Measurements from ENCODE around the gene MARCKS.

Gene MARCKS

DNA sequence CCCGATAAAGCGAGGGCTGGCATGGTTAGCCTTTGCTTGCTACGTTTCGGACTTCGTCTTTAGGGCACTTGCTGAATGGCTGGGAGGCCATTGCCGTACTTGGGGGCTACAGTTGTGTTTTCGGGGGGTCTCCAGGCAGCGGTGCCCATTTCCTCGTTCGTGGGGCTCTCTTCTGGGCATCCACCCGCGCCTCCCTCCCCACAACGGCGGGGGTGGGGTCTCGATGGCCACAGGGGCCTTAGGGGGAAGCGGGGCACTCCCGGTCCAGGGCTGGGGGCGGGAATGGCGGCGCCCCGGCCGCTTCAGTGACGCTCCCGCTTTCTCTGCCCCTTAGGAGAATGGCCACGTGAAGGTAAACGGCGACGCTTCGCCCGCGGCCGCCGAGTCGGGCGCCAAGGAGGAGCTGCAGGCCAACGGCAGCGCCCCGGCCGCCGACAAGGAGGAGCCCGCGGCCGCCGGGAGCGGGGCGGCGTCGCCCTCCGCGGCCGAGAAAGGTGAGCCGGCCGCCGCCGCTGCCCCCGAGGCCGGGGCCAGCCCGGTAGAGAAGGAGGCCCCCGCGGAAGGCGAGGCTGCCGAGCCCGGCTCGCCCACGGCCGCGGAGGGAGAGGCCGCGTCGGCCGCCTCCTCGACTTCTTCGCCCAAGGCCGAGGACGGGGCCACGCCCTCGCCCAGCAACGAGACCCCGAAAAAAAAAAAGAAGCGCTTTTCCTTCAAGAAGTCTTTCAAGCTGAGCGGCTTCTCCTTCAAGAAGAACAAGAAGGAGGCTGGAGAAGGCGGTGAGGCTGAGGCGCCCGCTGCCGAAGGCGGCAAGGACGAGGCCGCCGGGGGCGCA is 2.4 kb downstream of the MARCKS start:
- ATAC-seq: no peak
- H3K27me3 Mint-ChIP-seq: no peaks in the 10 kb centered on the region
- peaks cover 26% of the 10 kb centered on the region for H3K36me3 Mint-ChIP-seq
- H3K4me3 Mint-ChIP-seq: no peak overlapping the region
- no peak overlapping the region for H3K27ac Mint-ChIP-seq
- peaks cover 19% of the 10 kb centered on the region for H3K4me1 Mint-ChIP-seq
- no peaks in the 10 kb centered on the region for H3K9me3 Mint-ChIP-seq

DNA sequence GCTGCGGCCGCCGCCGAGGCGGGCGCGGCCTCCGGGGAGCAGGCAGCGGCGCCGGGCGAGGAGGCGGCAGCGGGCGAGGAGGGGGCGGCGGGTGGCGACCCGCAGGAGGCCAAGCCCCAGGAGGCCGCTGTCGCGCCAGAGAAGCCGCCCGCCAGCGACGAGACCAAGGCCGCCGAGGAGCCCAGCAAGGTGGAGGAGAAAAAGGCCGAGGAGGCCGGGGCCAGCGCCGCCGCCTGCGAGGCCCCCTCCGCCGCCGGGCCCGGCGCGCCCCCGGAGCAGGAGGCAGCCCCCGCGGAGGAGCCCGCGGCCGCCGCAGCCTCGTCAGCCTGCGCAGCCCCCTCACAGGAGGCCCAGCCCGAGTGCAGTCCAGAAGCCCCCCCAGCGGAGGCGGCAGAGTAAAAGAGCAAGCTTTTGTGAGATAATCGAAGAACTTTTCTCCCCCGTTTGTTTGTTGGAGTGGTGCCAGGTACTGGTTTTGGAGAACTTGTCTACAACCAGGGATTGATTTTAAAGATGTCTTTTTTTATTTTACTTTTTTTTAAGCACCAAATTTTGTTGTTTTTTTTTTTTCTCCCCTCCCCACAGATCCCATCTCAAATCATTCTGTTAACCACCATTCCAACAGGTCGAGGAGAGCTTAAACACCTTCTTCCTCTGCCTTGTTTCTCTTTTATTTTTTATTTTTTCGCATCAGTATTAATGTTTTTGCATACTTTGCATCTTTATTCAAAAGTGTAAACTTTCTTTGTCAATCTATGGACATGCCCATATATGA is 3.2 kb downstream of the MARCKS start:
- peaks cover 26% of the 10 kb centered on the region for H3K36me3 Mint-ChIP-seq
- no peak for ATAC-seq
- H3K4me1 Mint-ChIP-seq: peaks cover 19% of the 10 kb centered on the region
- peak overlapping the region; percentile 61 for H3K27ac Mint-ChIP-seq
- no peaks in the 10 kb centered on the region for H3K9me3 Mint-ChIP-seq
- no peaks in the 10 kb centered on the region for H3K27me3 Mint-ChIP-seq
- peak overlapping the region; percentile 71 for H3K4me3 Mint-ChIP-seq

DNA sequence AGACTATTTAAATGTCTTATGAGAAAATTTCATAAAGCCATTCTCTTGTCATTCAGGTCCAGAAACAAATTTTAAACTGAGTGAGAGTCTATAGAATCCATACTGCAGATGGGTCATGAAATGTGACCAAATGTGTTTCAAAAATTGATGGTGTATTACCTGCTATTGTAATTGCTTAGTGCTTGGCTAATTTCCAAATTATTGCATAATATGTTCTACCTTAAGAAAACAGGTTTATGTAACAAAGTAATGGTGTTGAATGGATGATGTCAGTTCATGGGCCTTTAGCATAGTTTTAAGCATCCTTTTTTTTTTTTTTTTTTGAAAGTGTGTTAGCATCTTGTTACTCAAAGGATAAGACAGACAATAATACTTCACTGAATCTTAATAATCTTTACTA is 5.0 kb downstream of the MARCKS start:
- no peaks in the 10 kb centered on the region for H3K27me3 Mint-ChIP-seq
- ATAC-seq: no peak
- peaks cover 26% of the 10 kb centered on the region for H3K36me3 Mint-ChIP-seq
- H3K9me3 Mint-ChIP-seq: no peaks in the 10 kb centered on the region
- no peak overlapping the region for H3K4me3 Mint-ChIP-seq
- peaks cover 19% of the 10 kb centered on the region for H3K4me1 Mint-ChIP-seq
- H3K27ac Mint-ChIP-seq: no peak overlapping the region

DNA sequence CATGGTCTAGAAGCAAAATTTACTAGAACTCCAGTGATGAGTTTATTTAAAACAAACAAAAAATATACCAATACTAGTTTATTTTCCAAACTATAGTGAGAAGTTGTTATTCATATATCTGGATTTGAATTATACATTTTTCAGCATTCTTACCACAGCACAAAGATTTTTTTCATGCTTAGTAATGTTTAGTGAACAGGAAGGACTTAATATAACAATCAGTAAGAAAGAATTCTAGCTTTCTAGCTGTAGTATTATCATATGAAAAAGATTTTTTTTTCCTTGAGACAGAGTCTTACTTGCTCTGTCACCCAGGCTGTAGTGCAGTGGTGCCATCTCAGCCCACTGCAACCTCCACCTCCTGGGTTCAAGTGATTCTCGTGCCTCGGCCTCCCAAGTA is 13.8 kb downstream of the MARCKS start:
- no peaks in the 10 kb centered on the region for H3K9me3 Mint-ChIP-seq
- H3K27me3 Mint-ChIP-seq: no peaks in the 10 kb centered on the region
- ATAC-seq: no peak
- no peak overlapping the region for H3K4me3 Mint-ChIP-seq
- no peaks in the 10 kb centered on the region for H3K36me3 Mint-ChIP-seq
- peaks cover 9% of the 10 kb centered on the region for H3K4me1 Mint-ChIP-seq
- no peak overlapping the region for H3K27ac Mint-ChIP-seq

DNA sequence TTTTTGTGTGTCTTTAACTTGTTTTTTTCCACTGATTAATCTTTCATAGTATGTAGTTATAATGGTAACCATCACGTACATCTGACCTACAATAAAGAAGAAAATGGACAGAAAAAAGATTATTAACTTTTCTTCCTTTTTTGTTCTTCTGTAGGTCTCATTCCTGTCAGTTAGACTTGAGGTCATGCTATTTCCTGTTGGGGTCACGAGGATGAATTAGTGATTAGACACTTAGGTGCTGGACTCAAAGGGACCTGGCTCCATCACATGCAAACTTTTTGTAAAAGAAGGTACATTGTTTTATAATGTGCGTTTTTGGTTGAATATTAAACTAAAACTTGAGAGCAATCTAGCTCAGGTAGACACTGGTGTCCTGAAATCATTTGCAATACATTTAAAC is 14.8 kb downstream of the MARCKS start:
- no peak for ATAC-seq
- Mint-ChIP-seq H3K27me3 (no peaks in the 10 kb centered on the region), H3K9me3 (no peaks in the 10 kb centered on the region), H3K4me1 (peaks cover 9% of the 10 kb centered on the region), H3K4me3 (peak overlapping the region; percentile 15), H3K27ac (no peak overlapping the region), H3K36me3 (no peaks in the 10 kb centered on the region)

DNA sequence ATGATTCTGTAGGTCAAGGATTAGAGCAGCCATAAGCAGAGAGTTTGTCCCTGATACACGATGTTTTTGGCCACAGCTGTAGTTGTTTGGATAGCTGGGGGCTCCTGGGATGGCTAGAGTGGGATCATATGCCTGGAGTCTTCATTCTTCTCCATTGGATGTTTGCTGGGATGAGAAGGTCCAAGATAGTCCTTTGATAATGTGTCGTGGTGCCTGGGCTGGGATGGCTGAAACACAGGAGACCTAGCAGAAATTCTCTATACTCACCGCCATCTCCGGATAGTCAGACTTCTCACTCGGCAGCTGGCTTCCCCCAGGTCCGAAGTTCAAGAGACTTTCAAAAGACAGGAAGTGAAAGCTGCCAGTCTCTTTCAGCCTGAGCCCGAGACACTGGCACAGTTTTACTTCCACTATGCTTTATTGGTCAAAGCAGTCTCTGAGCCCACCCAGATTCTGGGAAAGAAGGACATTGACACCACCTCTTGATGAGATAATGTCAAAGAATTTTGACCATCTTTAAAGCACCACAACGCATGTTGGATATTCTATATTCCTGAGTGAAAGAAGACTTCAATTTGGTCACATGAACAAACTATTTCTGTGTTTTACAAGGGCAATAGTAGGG is 16.0 kb downstream of the MARCKS start:
- no peaks in the 10 kb centered on the region for H3K9me3 Mint-ChIP-seq
- peak overlapping the region; percentile 89 for H3K4me3 Mint-ChIP-seq
- H3K4me1 Mint-ChIP-seq: peaks cover 9% of the 10 kb centered on the region
- no peaks in the 10 kb centered on the region for H3K36me3 Mint-ChIP-seq
- ATAC-seq: peak; percentile 94
- H3K27me3 Mint-ChIP-seq: no peaks in the 10 kb centered on the region
- peak overlapping the region; percentile 88 for H3K27ac Mint-ChIP-seq

DNA sequence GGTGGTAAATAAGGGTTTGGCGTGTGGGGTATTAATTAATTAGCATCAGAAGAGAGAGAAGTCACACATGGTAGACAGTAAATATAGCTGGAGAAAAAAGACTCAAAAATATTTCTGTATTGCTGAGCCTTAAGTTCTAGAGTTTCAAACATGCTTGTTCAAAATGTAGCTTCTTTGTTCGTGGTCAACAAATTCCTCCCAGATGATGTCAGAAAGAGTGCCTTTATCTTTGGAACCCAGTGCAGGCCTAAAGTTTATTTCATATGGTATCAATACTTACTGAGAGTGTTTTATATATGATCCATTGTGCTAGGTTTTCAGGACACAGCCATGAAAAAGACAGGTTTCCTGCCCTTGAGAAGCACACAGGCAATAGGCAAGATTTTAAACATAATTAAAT is 18.3 kb downstream of the MARCKS start:
- Mint-ChIP-seq H3K4me1 (peaks cover 14% of the 10 kb centered on the region), H3K27ac (no peak overlapping the region), H3K4me3 (no peak overlapping the region), H3K27me3 (no peaks in the 10 kb centered on the region), H3K36me3 (no peaks in the 10 kb centered on the region), H3K9me3 (no peaks in the 10 kb centered on the region)
- ATAC-seq: no peak

DNA sequence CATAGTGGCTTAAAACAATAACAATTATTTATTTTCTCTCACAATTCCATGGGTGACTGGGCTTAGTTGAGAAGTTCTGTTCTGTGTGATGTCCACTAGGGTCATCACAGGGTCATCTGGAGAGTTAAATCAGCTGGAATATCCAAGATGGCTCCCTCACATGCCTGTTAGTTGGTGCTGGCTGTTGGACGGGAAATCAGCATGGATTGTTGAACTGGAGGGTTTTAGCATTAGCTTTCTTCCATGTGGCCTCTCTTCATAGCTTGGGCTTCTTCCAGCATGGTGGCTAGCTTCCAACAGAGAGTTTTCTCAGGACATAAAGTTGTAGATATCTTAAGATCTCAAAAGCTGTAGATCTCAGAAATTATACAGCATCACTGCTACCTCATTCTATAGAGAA is 19.6 kb downstream of the MARCKS start:
- Mint-ChIP-seq H3K4me3 (no peak overlapping the region), H3K9me3 (no peaks in the 10 kb centered on the region), H3K27me3 (no peaks in the 10 kb centered on the region), H3K36me3 (no peaks in the 10 kb centered on the region), H3K4me1 (peaks cover 14% of the 10 kb centered on the region), H3K27ac (no peak overlapping the region)
- no peak for ATAC-seq

DNA sequence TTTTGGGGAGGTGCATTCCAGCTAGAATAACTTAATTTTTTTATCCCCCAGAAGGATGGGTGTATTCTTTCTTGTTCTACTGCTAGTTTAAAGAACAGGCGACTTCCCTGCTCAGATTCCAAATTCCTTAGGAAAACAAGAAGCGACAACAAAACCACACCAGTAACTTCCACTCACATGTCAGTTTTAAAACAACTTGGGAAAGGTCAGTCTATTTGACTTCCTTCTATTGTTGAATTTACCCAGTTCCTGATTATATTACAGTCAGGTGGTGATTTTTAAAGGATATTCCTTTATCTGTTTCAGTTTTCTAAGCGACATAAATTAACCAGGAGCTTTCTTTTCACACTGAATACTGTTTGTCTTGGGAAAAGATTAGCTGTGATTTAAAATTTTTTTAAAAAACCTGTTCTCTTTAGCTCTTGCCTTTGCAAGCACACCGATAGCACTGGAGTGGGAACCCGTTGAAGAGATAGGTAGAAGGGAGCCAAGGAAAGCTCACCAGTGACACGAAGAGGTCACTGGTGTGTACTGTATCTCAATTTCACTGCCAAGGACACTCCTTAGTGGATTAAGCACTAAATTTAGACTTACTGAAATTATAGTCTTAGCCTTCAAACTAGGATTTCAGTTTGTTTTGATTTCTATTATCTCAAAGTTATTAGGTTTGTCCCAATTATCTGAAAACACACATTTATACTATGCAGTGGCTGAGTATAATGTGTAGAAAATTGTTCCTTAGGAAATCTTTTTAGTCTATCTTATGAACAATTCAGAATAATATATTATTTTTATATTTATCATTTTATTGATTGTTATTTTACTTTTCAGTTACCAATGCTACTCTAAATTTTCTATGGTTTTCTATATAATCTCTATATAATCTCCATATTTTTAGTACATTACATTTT is 22.3 kb downstream of the MARCKS start:
- no peaks in the 10 kb centered on the region for H3K36me3 Mint-ChIP-seq
- peaks cover 6% of the 10 kb centered on the region for H3K4me1 Mint-ChIP-seq
- H3K27me3 Mint-ChIP-seq: no peaks in the 10 kb centered on the region
- H3K4me3 Mint-ChIP-seq: no peak overlapping the region
- H3K27ac Mint-ChIP-seq: no peak overlapping the region
- no peaks in the 10 kb centered on the region for H3K9me3 Mint-ChIP-seq
- peak; percentile 94 for ATAC-seq

DNA sequence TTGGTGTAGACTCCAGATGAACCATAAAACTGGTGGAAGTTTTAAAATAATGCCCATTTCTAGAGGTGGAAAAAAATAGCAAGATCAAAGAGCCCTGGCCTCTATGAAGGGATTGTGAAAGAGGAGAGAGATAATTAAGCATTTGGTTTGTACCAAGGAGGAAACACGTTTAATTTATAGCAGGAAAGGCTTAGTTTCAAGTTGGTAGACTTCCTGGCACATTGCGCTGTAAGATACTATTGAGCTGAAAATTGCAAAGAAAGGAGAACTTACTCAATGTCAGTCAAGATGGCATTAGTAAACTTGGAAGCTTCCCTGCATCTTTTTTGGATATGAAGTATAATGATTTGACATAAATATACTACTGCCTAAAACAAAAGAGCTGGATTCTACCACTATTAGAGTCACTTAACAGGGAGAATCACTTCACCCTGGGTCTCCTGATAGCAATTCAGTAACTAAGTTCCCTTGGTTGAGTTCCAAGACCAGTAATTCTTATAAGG is 24.4 kb downstream of the MARCKS start:
- Mint-ChIP-seq H3K4me1 (peaks cover 6% of the 10 kb centered on the region), H3K27me3 (no peaks in the 10 kb centered on the region), H3K36me3 (no peaks in the 10 kb centered on the region), H3K27ac (no peak overlapping the region), H3K9me3 (no peaks in the 10 kb centered on the region), H3K4me3 (no peak overlapping the region)
- no peak for ATAC-seq

DNA sequence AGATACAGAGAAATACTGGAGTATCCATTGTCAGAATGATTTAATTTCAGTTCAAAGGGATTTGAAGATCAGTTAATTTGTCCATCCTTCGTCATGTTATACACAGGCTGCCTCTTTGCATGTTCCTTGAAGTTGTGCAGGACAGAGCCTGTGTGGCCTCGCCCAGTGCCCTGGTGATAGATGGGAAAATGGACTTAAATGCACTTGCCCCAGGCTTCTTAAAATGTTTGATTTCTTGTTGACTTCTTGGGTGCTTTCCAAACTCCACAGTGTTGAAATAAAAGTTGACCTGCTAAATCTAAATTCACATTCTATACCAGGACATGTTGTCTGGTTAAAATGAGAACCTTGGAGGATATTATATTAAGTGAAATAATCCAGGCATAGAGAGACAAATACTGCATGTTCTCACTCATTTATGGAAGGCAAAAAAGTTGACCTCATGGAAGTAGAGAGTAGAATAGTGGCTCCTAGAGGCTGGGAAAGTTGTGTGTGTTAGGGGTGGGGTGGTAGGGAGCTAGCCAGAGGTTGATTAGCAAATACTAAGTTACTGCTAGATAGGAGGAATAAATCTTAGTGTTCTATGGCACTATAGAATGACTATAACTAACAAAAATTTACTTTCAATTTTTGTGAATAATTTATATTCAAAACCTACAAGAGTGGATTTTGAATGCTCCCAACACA is 25.3 kb downstream of the MARCKS start:
- ATAC-seq: no peak
- Mint-ChIP-seq H3K4me3 (no peak overlapping the region), H3K36me3 (no peaks in the 10 kb centered on the region), H3K9me3 (no peaks in the 10 kb centered on the region), H3K27me3 (no peaks in the 10 kb centered on the region), H3K4me1 (peaks cover 6% of the 10 kb centered on the region), H3K27ac (no peak overlapping the region)

DNA sequence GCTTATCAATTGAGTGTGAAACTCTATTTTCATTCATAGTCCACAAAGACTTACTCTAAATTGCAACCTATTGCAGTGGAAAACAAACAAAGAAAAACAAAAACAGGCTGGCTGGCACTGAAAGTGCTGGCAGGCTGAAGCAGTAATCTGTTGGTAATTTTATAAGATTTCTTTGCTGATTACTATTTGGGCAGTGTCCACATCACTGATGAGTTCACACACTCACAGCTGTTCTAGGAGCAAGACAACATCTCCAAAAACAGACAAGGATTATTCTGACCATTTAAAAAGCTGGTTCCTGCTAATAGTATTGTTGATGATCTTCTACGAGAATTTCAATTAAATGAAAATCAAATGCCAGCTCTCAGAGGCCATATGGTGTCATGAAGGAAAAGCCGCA is 26.9 kb downstream of the MARCKS start:
- no peak overlapping the region for H3K4me3 Mint-ChIP-seq
- H3K4me1 Mint-ChIP-seq: peaks cover 5% of the 10 kb centered on the region
- no peaks in the 10 kb centered on the region for H3K27me3 Mint-ChIP-seq
- ATAC-seq: no peak
- no peaks in the 10 kb centered on the region for H3K9me3 Mint-ChIP-seq
- no peaks in the 10 kb centered on the region for H3K36me3 Mint-ChIP-seq
- H3K27ac Mint-ChIP-seq: no peak overlapping the region

DNA sequence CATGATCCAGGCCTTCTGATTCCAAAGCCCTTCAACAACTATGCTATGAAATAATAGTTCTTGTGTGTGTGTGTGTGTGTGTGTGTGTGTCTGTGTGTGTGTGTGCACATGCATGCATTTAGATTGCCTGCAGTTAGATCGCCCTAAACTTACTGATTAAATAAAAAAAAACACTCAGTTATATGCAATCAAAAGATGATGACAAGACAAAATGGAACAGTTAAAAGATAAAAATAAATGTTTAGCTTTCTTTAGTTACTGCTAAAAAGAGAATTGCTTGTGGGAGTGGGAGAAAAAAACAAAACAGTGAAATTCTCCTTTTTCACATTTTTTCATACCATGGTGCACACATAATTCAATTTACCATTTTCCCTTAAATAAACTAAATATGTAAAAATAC is 29.4 kb downstream of the MARCKS start:
- H3K9me3 Mint-ChIP-seq: peaks cover 6% of the 10 kb centered on the region
- no peak overlapping the region for H3K27ac Mint-ChIP-seq
- no peaks in the 10 kb centered on the region for H3K36me3 Mint-ChIP-seq
- H3K4me3 Mint-ChIP-seq: no peak overlapping the region
- ATAC-seq: no peak
- no peaks in the 10 kb centered on the region for H3K27me3 Mint-ChIP-seq
- H3K4me1 Mint-ChIP-seq: no peaks in the 10 kb centered on the region

DNA sequence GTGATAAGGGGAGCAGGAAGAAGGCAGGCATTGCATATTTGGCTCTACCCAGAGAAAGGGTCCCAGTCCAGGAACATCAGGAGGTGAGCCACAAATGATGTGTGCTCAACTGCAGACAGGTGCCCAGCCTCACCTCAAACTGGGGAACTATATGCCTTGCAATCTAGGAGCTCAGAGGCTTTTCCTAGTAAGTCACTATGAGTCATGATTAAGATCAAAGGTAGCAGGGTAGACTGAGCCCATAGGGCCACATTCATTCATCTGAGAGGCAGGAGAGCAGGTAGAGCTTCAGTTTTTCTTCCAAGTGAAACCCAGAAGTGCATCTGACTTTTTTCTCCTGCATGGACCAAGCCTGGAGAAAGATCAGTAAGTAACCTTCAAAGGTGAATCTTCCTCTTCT is 31.3 kb downstream of the MARCKS start:
- no peak for ATAC-seq
- Mint-ChIP-seq H3K36me3 (no peaks in the 10 kb centered on the region), H3K4me1 (no peaks in the 10 kb centered on the region), H3K4me3 (no peak overlapping the region), H3K27me3 (no peaks in the 10 kb centered on the region), H3K27ac (no peak overlapping the region), H3K9me3 (peaks cover 9% of the 10 kb centered on the region)
